ENCODE measurements around the gene PXMP2. TPM values are rescaled to one million over a fixed set of nuclear protein-coding genes. Genes with fewer than 3 reads are reported as not detected.

PXMP2 gene
- total and polyA plus RNA-seq, 2 of the 8 experiments (the other 6 are each of a cell fraction or from before 2014, with no cell fraction given): 13.8 to 15.1 TPM

- no peak for TF ChIP-seq CHD7 (IDR thresholded peaks at IDR 0.05; ENCODE audit: insufficient replicate concordance, low read length)
- no peak for TF ChIP-seq USF2 (IDR thresholded peaks at IDR 0.05; ENCODE audit: low read length)
- TF ChIP-seq RBBP5 (IDR thresholded peaks at IDR 0.05; ENCODE audit: borderline replicate concordance, low read depth, low read length): no peak
- TF ChIP-seq TEAD4 (IDR thresholded peaks at IDR 0.05; ENCODE audit: low read depth, low read length): no peak
- no peak for TF ChIP-seq CTCF (IDR thresholded peaks at IDR 0.05; ENCODE audit: control extremely low read depth in 1 of 3, insufficient read depth in 1 of 3, low read depth in 1 of 3, low read length in 3 of 3)
- no peak for TF ChIP-seq MAX (IDR thresholded peaks at IDR 0.05)
Measured at GRCh38 chr12:132657004-132657727, 30.2 kb upstream of the PXMP2 start (continued).
